ENCODE data around the gene COMT. TPM values are rescaled to one million over a fixed set of nuclear protein-coding genes. Genes with fewer than 3 reads are reported as not detected.

COMT gene
- total and polyA plus RNA-seq, 4 donors = 75.3 to 430 (median 146) TPM

DNA sequence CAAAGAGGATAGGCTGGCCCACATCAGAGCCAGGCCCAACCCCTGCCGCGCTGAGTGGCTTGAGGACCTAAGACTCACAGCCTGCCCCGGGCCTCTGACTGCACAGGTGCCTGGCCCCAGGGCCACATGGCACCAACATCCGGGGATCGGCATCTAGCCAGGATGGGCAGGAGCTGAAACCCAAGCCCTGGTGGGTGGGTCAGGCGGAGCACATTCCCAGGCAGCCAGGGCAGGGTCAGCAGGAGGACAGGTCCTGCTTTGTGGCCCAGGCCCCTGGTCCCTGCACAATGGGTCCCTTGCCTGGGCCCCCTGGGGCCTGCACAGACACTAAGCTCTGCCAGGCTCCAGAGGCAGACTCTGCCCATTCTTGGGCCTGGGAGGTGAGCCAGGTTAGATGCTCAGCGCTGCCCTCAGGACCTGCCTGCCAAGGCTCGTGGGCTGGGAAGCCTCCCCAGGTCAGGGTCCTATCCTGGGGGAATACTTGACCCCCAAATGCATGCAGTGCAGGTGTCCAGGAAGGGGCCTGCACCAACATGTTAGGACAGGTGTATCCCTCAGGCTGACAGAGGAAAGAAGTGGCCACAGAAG, 41.5 kb downstream of the COMT start:
- no peaks in the 10 kb centered on the region for H3K27me3 ChIP-seq (ENCODE audit: control insufficient read depth in 4 of 4, insufficient read depth in 4 of 4, low read length in 3 of 4)
- H3K36me3 ChIP-seq (ENCODE audit: control insufficient read depth in 4 of 4, insufficient read depth in 3 of 4, low read depth in 1 of 4, low read length in 3 of 4) = peaks cover 0 to 30% (median 4%) of the 10 kb centered on the region in 4 donors
- peaks cover 2 to 20% (median 8%) of the 10 kb centered on the region in 4 donors for H3K4me1 ChIP-seq (ENCODE audit: control insufficient read depth in 4 of 4, insufficient read depth in 4 of 4, low read length in 3 of 4)
- H3K9ac ChIP-seq (ENCODE audit: low read depth in 1 of 2, low read length in 2 of 2) = no peak overlapping the region
- H3K4me3 ChIP-seq (ENCODE audit: low read depth in 1 of 3, low read length in 3 of 3) = no peak overlapping the region
- no peak for DNase-seq (ENCODE audit: low spot score)
- no peaks in the 10 kb centered on the region for H3K9me3 ChIP-seq (ENCODE audit: control insufficient read depth in 4 of 4, low read length in 3 of 4)
- H3K27ac ChIP-seq (ENCODE audit: low read depth in 1 of 2, low read length in 2 of 2) = no peak overlapping the region
- no peak for TF ChIP-seq HNF4A (conservative IDR thresholded peaks at IDR 0.05)
- no peak for TF ChIP-seq EGR1 (IDR thresholded peaks at IDR 0.05; ENCODE audit: low read depth in 2 of 2)
- TF ChIP-seq RXRA (IDR thresholded peaks at IDR 0.05) = no peak
- TF ChIP-seq TAF1 (conservative IDR thresholded peaks at IDR 0.05) = no peak
- TF ChIP-seq NR2F2 (IDR thresholded peaks at IDR 0.05) = no peak
- TF ChIP-seq, protein P1, sequence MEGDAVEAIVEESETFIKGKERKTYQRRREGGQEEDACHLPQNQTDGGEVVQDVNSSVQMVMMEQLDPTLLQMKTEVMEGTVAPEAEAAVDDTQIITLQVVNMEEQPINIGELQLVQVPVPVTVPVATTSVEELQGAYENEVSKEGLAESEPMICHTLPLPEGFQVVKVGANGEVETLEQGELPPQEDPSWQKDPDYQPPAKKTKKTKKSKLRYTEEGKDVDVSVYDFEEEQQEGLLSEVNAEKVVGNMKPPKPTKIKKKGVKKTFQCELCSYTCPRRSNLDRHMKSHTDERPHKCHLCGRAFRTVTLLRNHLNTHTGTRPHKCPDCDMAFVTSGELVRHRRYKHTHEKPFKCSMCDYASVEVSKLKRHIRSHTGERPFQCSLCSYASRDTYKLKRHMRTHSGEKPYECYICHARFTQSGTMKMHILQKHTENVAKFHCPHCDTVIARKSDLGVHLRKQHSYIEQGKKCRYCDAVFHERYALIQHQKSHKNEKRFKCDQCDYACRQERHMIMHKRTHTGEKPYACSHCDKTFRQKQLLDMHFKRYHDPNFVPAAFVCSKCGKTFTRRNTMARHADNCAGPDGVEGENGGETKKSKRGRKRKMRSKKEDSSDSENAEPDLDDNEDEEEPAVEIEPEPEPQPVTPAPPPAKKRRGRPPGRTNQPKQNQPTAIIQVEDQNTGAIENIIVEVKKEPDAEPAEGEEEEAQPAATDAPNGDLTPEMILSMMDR (IDR thresholded peaks at IDR 0.05; ENCODE audit: low read depth, low read length, missing input control) = no peak
- no peak for TF ChIP-seq GABPA (IDR thresholded peaks at IDR 0.05 in 1 of 2, conservative IDR thresholded peaks at IDR 0.05 in 1 of 2)
- TF ChIP-seq FOXA2 (IDR thresholded peaks at IDR 0.05) = no peak
- TF ChIP-seq, protein P2, sequence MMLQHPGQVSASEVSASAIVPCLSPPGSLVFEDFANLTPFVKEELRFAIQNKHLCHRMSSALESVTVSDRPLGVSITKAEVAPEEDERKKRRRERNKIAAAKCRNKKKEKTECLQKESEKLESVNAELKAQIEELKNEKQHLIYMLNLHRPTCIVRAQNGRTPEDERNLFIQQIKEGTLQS (IDR thresholded peaks at IDR 0.05) = no peak
- TF ChIP-seq, protein P3, sequence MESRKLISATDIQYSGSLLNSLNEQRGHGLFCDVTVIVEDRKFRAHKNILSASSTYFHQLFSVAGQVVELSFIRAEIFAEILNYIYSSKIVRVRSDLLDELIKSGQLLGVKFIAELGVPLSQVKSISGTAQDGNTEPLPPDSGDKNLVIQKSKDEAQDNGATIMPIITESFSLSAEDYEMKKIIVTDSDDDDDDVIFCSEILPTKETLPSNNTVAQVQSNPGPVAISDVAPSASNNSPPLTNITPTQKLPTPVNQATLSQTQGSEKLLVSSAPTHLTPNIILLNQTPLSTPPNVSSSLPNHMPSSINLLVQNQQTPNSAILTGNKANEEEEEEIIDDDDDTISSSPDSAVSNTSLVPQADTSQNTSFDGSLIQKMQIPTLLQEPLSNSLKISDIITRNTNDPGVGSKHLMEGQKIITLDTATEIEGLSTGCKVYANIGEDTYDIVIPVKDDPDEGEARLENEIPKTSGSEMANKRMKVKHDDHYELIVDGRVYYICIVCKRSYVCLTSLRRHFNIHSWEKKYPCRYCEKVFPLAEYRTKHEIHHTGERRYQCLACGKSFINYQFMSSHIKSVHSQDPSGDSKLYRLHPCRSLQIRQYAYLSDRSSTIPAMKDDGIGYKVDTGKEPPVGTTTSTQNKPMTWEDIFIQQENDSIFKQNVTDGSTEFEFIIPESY (IDR thresholded peaks at IDR 0.05) = no peak
- TF ChIP-seq, protein P4, sequence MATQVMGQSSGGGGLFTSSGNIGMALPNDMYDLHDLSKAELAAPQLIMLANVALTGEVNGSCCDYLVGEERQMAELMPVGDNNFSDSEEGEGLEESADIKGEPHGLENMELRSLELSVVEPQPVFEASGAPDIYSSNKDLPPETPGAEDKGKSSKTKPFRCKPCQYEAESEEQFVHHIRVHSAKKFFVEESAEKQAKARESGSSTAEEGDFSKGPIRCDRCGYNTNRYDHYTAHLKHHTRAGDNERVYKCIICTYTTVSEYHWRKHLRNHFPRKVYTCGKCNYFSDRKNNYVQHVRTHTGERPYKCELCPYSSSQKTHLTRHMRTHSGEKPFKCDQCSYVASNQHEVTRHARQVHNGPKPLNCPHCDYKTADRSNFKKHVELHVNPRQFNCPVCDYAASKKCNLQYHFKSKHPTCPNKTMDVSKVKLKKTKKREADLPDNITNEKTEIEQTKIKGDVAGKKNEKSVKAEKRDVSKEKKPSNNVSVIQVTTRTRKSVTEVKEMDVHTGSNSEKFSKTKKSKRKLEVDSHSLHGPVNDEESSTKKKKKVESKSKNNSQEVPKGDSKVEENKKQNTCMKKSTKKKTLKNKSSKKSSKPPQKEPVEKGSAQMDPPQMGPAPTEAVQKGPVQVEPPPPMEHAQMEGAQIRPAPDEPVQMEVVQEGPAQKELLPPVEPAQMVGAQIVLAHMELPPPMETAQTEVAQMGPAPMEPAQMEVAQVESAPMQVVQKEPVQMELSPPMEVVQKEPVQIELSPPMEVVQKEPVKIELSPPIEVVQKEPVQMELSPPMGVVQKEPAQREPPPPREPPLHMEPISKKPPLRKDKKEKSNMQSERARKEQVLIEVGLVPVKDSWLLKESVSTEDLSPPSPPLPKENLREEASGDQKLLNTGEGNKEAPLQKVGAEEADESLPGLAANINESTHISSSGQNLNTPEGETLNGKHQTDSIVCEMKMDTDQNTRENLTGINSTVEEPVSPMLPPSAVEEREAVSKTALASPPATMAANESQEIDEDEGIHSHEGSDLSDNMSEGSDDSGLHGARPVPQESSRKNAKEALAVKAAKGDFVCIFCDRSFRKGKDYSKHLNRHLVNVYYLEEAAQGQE (IDR thresholded peaks at IDR 0.05) = no peak
- TF ChIP-seq RAD21 (IDR thresholded peaks at IDR 0.05) = no peak
- TF ChIP-seq SP1 (IDR thresholded peaks at IDR 0.05) = no peak
- no peak for TF ChIP-seq HNF4G (IDR thresholded peaks at IDR 0.05)
- TF ChIP-seq YY1 (IDR thresholded peaks at IDR 0.05) = no peak
- TF ChIP-seq JUND (IDR thresholded peaks at IDR 0.05) = no peak
- no peak for TF ChIP-seq FOXA1 (IDR thresholded peaks at IDR 0.05)
- TF ChIP-seq, protein P5, sequence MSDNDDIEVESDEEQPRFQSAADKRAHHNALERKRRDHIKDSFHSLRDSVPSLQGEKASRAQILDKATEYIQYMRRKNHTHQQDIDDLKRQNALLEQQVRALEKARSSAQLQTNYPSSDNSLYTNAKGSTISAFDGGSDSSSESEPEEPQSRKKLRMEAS (IDR thresholded peaks at IDR 0.05) = no peak
- WGBS = 89% methylated on average over 8 of the region's 8 CpGs

Data from liver (tissue), 9 donors.